ENCODE results near the gene TMEM273. TPM values are rescaled to one million over a fixed set of nuclear protein-coding genes. Genes with fewer than 3 reads are reported as not detected.

Gene TMEM273
- total RNA-seq, 2 experiments from 2014 or later, result 44.9 to 72.0 TPM

- no peaks in the 10 kb centered on the region for H3K9me3 Mint-ChIP-seq (ENCODE audit: low read depth)
- peaks cover 4% of the 10 kb centered on the region for H3K4me1 Mint-ChIP-seq
- CTCF ChIA-PET, result no interaction called here
- H3K27ac Mint-ChIP-seq, result no peak overlapping the region
- peaks cover 66% of the 10 kb centered on the region for H3K27me3 Mint-ChIP-seq
- no peaks in the 10 kb centered on the region for H3K36me3 Mint-ChIP-seq
- DNase-seq, result no peak
- ATAC-seq, result no peak
- no peak overlapping the region for H3K4me3 Mint-ChIP-seq
Measured at GRCh38 chr10:49115796-49116508, 72.2 kb downstream of the TMEM273 start.

DNA sequence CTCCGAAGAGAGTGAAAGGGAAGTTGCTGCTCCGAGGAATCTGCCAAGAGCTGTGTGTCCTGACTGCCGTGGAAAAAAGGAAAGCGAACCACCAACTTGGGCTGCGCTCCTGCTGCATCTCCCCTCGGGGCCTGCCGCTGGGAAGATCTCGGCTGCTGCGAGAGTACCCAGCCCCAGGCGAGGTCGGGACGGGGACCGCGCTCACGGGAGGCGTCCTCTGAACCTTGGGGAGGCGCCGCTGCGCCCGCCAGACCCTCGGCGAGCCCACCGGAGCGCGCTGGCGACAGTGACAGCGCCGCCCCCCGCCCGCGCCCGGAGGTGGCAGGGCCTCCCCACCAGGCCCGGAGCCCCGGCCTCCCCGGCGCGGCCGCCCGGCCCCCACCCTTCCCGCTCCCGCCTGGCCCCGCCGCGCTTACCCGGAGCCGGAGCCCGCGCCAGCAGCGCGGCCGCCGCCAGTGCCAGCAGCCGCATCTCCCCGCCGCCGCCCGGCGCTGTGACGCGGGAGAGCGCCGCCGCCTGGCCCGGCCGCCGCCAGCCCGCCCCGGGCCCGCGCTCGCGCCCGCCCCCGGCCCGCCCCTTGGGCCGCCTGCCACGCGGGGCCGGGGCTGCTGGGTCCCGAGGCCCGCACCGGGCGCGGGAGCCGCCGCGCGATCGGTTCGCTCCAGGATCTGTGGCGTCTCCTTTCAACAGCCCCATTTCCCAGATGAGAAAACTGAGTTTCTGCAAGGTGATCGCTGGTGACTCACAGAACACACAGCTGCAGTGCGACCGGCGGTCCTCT is 73.0 kb downstream of the TMEM273 start, which contains the start of gene VSTM4:
Gene VSTM4 (minus strand): TSS at position 508 of the 781 bp plus-strand sequence. CDS start 37 bp downstream, at position 471.
- H3K27ac Mint-ChIP-seq, result no peak within 1 kb of the TSS
- peaks cover 4% of the 10 kb centered on the region for H3K4me1 Mint-ChIP-seq
- H3K9me3 Mint-ChIP-seq (ENCODE audit: low read depth), result no peaks in the 10 kb centered on the region
- peak within 1 kb of the TSS; percentile 44 for H3K4me3 Mint-ChIP-seq
- DNase-seq, result no peak
- no peaks in the 10 kb centered on the region for H3K36me3 Mint-ChIP-seq
- CTCF ChIA-PET, result no interaction called here
- peaks cover 60% of the 10 kb centered on the region for H3K27me3 Mint-ChIP-seq
- peak; percentile 58 for ATAC-seq

DNA sequence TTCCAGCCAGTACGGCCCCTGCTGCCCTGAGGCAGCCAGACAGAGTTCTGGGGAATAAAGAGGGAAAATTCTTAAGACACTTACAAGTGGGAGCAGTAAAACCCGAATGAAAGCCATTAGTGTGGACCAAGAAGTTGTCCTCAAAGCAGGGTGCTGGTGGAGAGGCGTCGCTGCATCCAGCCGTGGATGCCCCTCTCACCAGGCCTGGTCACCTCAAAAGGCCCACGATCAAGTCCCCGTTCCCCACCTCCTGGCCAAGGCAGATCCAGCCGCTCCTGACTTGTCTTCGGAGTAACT is 73.5 kb downstream of the TMEM273 start:
- ATAC-seq (no peak), DNase-seq (no peak)
- Mint-ChIP-seq H3K9me3 (ENCODE audit: low read depth) (no peaks in the 10 kb centered on the region), H3K36me3 (no peaks in the 10 kb centered on the region), H3K27ac (no peak overlapping the region), H3K4me3 (peak overlapping the region; percentile 44), H3K4me1 (peaks cover 4% of the 10 kb centered on the region), H3K27me3 (peaks cover 56% of the 10 kb centered on the region)
- CTCF ChIA-PET, result no interaction called here

DNA sequence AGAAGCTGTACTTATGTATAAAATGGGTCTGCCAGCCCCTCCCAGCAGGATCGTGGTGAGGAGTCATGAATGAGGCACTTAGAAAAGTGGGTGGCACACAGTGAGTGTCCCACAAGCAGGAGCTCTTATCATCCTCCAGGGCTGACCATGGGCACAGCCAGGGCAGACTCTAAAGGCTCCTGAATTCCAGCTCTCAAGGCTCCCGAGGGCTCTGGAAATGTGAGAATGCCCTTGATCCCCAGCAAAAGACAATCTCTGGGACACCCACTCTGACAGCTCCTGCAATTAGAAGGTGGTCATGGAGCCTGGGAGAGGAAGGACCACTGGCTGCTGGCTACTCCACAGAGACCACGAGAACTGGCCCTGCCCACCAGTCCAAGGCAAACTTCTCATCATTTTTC is 74.5 kb downstream of the TMEM273 start:
- no peaks in the 10 kb centered on the region for H3K36me3 Mint-ChIP-seq
- no peaks in the 10 kb centered on the region for H3K9me3 Mint-ChIP-seq (ENCODE audit: low read depth)
- CTCF ChIA-PET, result no interaction called here
- peaks cover 4% of the 10 kb centered on the region for H3K4me1 Mint-ChIP-seq
- H3K27ac Mint-ChIP-seq, result no peak overlapping the region
- no peak overlapping the region for H3K4me3 Mint-ChIP-seq
- DNase-seq, result no peak
- peaks cover 54% of the 10 kb centered on the region for H3K27me3 Mint-ChIP-seq
- no peak for ATAC-seq

- H3K36me3 Mint-ChIP-seq, result no peaks in the 10 kb centered on the region
- no peaks in the 10 kb centered on the region for H3K9me3 Mint-ChIP-seq (ENCODE audit: low read depth)
- ATAC-seq (no peak), DNase-seq (no peak)
- H3K27ac Mint-ChIP-seq, result no peak overlapping the region
- H3K4me1 Mint-ChIP-seq, result peaks cover 4% of the 10 kb centered on the region
- CTCF ChIA-PET, result no interaction called here
- peaks cover 45% of the 10 kb centered on the region for H3K27me3 Mint-ChIP-seq
- no peak overlapping the region for H3K4me3 Mint-ChIP-seq
Measured at GRCh38 chr10:49112851-49113250, 75.3 kb downstream of the TMEM273 start.

DNA sequence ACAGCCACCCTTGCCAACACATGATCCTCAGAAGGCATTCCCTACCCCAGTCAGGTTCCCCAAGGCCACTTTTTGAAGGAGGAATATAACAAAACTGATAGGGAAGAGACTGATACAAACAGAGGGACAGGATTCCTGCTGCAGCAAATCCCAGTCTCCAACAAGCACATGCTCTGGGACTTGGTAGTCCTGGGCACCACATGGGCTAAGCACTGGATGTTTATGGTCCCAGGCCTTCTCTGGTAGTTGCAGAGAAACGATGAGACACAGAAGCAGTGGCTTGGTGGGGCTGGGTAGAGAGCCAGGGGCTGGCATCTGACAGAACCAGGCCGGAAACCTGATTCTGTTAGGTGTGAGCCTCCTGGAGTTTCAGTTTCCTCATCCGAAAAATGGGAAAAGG is 76.1 kb downstream of the TMEM273 start:
- Mint-ChIP-seq H3K36me3 (no peaks in the 10 kb centered on the region), H3K4me1 (peaks cover 4% of the 10 kb centered on the region), H3K27ac (no peak overlapping the region), H3K4me3 (no peak overlapping the region), H3K9me3 (ENCODE audit: low read depth) (no peaks in the 10 kb centered on the region), H3K27me3 (peaks cover 39% of the 10 kb centered on the region)
- ATAC-seq (no peak), DNase-seq (no peak)
- CTCF ChIA-PET, result no interaction called here

- H3K4me3 Mint-ChIP-seq, result no peak overlapping the region
- no peak for DNase-seq
- ATAC-seq, result no peak
- peaks cover 4% of the 10 kb centered on the region for H3K4me1 Mint-ChIP-seq
- peaks cover 35% of the 10 kb centered on the region for H3K27me3 Mint-ChIP-seq
- CTCF ChIA-PET, result no interaction called here
- H3K36me3 Mint-ChIP-seq, result no peaks in the 10 kb centered on the region
- H3K27ac Mint-ChIP-seq, result no peak overlapping the region
- H3K9me3 Mint-ChIP-seq (ENCODE audit: low read depth), result no peaks in the 10 kb centered on the region
Measured at GRCh38 chr10:49111320-49111698, 76.9 kb downstream of the TMEM273 start.

GRCh38 chr10:49110684-49111319 is 77.4 kb downstream of the TMEM273 start:
- Mint-ChIP-seq H3K9me3 (ENCODE audit: low read depth) (no peaks in the 10 kb centered on the region), H3K4me3 (no peak overlapping the region), H3K27ac (no peak overlapping the region), H3K4me1 (peaks cover 4% of the 10 kb centered on the region), H3K36me3 (no peaks in the 10 kb centered on the region), H3K27me3 (peaks cover 30% of the 10 kb centered on the region)
- CTCF ChIA-PET, result no interaction called here
- DNase-seq (no peak), ATAC-seq (no peak)

DNA sequence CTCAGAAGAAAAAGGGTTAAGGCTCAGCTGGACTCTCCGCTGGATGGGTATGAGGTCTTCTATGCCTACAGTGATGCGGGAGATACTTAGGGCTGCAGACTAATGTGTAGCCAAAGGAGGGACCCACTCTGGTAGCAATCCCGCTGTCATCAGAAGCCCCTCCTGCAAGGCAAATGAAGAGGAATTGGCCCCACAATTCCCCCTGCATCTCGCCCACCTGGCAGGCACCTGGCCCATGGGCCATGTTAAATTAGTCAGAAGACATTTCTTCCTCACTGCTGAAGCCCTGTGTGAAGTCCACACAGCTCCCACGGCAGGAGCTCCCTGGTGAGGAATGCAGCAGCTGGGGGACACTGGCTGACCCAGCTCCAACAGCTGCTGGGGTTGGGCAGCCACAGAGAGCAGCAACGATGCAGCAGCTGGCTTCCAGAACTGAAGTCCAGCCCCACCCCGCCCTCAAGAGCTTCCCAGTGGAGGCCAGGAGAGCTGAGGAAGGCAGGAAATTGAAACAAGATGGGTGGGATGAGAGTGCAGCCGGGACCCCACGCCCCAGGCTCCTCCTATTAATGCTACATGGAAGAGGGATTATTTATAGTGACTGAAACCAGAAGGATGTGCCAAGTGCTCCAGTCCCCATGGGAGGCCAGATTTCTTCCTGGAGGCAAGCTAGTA is 78.4 kb downstream of the TMEM273 start:
- H3K4me3 Mint-ChIP-seq, result no peak overlapping the region
- ATAC-seq, result no peak
- peaks cover 2% of the 10 kb centered on the region for H3K4me1 Mint-ChIP-seq
- DNase-seq, result no peak
- no peaks in the 10 kb centered on the region for H3K36me3 Mint-ChIP-seq
- peaks cover 29% of the 10 kb centered on the region for H3K27me3 Mint-ChIP-seq
- H3K27ac Mint-ChIP-seq, result no peak overlapping the region
- no peaks in the 10 kb centered on the region for H3K9me3 Mint-ChIP-seq (ENCODE audit: low read depth)
- CTCF ChIA-PET, result no interaction called here

DNA sequence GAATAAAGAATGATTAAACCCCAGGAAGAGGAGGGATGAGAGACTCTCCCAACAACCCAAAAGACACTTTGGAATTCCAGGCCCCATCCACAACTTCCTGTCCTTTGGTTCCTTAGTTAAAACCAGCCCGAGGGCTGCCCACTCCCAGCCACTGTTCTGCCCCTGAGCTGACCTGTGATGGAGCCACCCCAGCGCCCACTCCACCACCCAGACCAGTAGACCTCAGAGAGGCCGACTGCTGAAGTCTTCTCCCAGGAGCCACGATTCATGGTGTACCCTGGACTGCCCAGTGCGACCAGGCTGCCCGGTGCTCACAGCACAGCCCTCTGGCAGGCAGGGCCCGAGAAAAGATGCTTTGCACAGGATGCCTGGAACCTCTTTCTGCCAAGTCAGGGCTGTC is 79.5 kb downstream of the TMEM273 start:
- no peak overlapping the region for H3K27ac Mint-ChIP-seq
- H3K36me3 Mint-ChIP-seq, result no peaks in the 10 kb centered on the region
- CTCF ChIA-PET, result no interaction called here

GRCh38 chr10:49107887-49108267 is 80.3 kb downstream of the TMEM273 start:
- Mint-ChIP-seq H3K27me3 (peaks cover 19% of the 10 kb centered on the region), H3K27ac (no peak overlapping the region), H3K4me1 (no peaks in the 10 kb centered on the region), H3K9me3 (ENCODE audit: low read depth) (no peaks in the 10 kb centered on the region), H3K4me3 (no peak overlapping the region), H3K36me3 (no peaks in the 10 kb centered on the region)
- CTCF ChIA-PET, result no interaction called here
- DNase-seq, result no peak
- ATAC-seq, result no peak

More for the DNA sequence above, 79.5 kb downstream of the TMEM273 start:
- H3K9me3 Mint-ChIP-seq (ENCODE audit: low read depth), result no peaks in the 10 kb centered on the region
- DNase-seq, result no peak
- no peak for ATAC-seq
- no peak overlapping the region for H3K4me3 Mint-ChIP-seq
- no peaks in the 10 kb centered on the region for H3K4me1 Mint-ChIP-seq
- H3K27me3 Mint-ChIP-seq, result peaks cover 20% of the 10 kb centered on the region

- H3K27me3 Mint-ChIP-seq, result peaks cover 17% of the 10 kb centered on the region
- no peak overlapping the region for H3K27ac Mint-ChIP-seq
- DNase-seq (no peak), ATAC-seq (no peak)
- H3K36me3 Mint-ChIP-seq, result no peaks in the 10 kb centered on the region
- no peaks in the 10 kb centered on the region for H3K9me3 Mint-ChIP-seq (ENCODE audit: low read depth)
- H3K4me3 Mint-ChIP-seq, result no peak overlapping the region
- CTCF ChIA-PET, result interaction anchor here (1.1 kb wide), 1 partner anchor 17 kb away, joined by 3 read pairs; no protein-coding TSS in a partner anchor
- no peaks in the 10 kb centered on the region for H3K4me1 Mint-ChIP-seq
Measured at GRCh38 chr10:49107111-49107886, 80.9 kb downstream of the TMEM273 start.

GRCh38 chr10:49106451-49106850 is 81.7 kb downstream of the TMEM273 start:
- no peak overlapping the region for H3K4me3 Mint-ChIP-seq
- ATAC-seq, result no peak
- CTCF ChIA-PET, result interaction anchor here (1.1 kb wide), 1 partner anchor 16 kb away, joined by 3 read pairs; no protein-coding TSS in a partner anchor

More at GRCh38 chr10:49106451-49106850, 81.7 kb downstream of the TMEM273 start:
- Mint-ChIP-seq H3K9me3 (ENCODE audit: low read depth) (no peaks in the 10 kb centered on the region), H3K4me1 (no peaks in the 10 kb centered on the region), H3K36me3 (no peaks in the 10 kb centered on the region), H3K27ac (no peak overlapping the region), H3K27me3 (peaks cover 20% of the 10 kb centered on the region)
- no peak for DNase-seq

All from activated CD8-positive, alpha-beta memory T cell treated with anti-CD3 and anti-CD28 coated beads, Interleukin-2, amount 10 ng/mL, durations not matched to agents 7 days and 5 days (primary cell).